Brain microvascular endothelial cell (primary cell): ENCODE data around the gene NEB.

Source experiments
- DNase-seq: peaks from one replicate; pipeline ENCODE4 v3.0.0-alpha.2; 2020
- H3K27ac ChIP-seq: fragments of 250-450 bp; sonication (Bioruptor Pico); 2 replicates; pipeline ENCODE4 v1.5.1; 2020; ENCODE audit warnings: mild to moderate bottlenecking, moderate library complexity
- H3K27me3 ChIP-seq: fragments of 250-450 bp; sonication (Bioruptor Pico); replicated peaks from 2 replicates; pipeline ENCODE4 v1.5.1; 2020; ENCODE audit warnings: mild to moderate bottlenecking
- H3K36me3 ChIP-seq: fragments of 250-450 bp; sonication (Bioruptor Pico); replicated peaks from 2 replicates; pipeline ENCODE4 v1.5.1; 2020; ENCODE audit warnings: mild to moderate bottlenecking
- H3K4me3 ChIP-seq: 2 replicates; pipeline ENCODE4 v1.5.1; 2011; ENCODE audit warnings: low read depth, mild to moderate bottlenecking, control low read depth, low read length, moderate library complexity
- in situ Hi-C: cut with HindIII; loops from 2 replicates; pipeline ENCODE4 v1.10.0; 2017; ENCODE audit warnings: low sequenced_read_pairs, low pct_ligation_motif_present
- TF ChIP-seq, protein P1 (sequence below): IDR thresholded peaks from 2 replicates; pipeline ENCODE4 v1.5.1; 2011; ENCODE audit warnings: low read depth, mild to moderate bottlenecking, moderate library complexity, low read length, control low read depth, inconsistent platforms; ENCODE audit errors: missing control alignments

The NEB gene

DNA sequence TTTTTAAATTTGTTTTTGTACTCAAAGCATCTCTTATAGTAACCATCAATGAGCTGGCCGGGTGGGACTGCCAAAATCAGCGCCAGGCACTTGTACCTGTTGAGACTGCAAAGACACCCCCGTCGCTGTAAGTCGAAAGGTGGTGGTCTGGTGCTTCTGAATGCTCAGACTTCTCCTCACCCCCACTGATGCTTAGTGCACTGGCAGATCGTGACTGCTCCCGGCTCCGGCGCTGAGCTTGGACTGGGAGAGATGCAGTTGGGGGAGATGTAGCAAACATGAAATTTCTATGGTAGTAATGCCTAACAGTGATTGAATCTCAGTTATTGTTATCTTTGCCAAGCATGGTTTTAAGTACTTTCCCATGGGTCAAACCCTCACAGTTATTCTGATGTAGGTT, 244.0 kb downstream of the NEB start:
- no peak overlapping the region for H3K27ac ChIP-seq

DNA sequence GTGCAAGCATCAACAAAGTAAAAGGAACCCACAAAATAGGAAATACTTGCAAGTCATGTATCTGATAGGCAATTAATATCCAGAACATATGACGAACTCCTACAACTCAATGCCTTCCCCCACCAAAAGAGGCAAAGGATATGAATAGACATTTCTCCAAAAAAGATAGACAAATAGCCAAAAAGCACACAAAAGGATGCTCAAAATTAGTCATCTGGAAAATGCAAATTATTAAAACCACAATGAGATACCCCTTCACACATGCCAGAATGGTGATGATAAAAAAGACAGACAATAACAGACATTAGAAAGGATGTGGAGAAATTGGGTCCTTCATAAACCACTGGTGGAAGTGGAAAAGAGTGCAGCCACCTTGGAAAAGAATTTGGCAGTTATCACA, 248.2 kb downstream of the NEB start:
- no peaks in the 10 kb centered on the region for H3K27me3 ChIP-seq
- DNase-seq: no peak
- TF ChIP-seq, protein P1, sequence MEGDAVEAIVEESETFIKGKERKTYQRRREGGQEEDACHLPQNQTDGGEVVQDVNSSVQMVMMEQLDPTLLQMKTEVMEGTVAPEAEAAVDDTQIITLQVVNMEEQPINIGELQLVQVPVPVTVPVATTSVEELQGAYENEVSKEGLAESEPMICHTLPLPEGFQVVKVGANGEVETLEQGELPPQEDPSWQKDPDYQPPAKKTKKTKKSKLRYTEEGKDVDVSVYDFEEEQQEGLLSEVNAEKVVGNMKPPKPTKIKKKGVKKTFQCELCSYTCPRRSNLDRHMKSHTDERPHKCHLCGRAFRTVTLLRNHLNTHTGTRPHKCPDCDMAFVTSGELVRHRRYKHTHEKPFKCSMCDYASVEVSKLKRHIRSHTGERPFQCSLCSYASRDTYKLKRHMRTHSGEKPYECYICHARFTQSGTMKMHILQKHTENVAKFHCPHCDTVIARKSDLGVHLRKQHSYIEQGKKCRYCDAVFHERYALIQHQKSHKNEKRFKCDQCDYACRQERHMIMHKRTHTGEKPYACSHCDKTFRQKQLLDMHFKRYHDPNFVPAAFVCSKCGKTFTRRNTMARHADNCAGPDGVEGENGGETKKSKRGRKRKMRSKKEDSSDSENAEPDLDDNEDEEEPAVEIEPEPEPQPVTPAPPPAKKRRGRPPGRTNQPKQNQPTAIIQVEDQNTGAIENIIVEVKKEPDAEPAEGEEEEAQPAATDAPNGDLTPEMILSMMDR: no peak
- no peak overlapping the region for H3K4me3 ChIP-seq
- H3K36me3 ChIP-seq: peaks cover 10% of the 10 kb centered on the region
- in situ Hi-C loops: no loop called here
- no peak overlapping the region for H3K27ac ChIP-seq

More for the DNA sequence above, 244.0 kb downstream of the NEB start:
- in situ Hi-C loops: no loop called here
- no peaks in the 10 kb centered on the region for H3K36me3 ChIP-seq
- no peaks in the 10 kb centered on the region for H3K27me3 ChIP-seq
- H3K4me3 ChIP-seq: no peak overlapping the region
- DNase-seq: no peak
- TF ChIP-seq, protein P1: no peak

DNA sequence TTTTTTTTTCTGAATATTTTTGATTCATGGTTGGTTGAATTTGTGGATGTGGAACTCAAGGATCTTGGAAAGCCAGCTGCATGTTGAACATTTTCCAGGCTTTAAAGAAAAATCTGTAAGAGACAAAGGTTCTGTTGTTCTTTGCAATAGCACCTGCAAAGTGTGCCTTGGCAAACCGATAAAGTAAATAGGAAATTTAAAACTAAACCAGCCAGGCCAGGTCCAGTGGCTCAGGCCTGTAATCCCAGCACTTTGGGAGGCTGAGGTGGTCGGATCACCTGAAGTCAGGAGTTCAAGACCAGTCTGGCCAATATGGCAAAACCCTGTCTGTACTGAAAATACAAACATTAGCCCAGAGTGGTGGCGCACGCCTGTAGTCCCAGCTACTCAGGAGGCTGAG, 250.2 kb downstream of the NEB start:
- TF ChIP-seq, protein P1: no peak
- no peaks in the 10 kb centered on the region for H3K27me3 ChIP-seq
- no peak overlapping the region for H3K4me3 ChIP-seq
- in situ Hi-C loops: no loop called here
- H3K36me3 ChIP-seq: peaks cover 11% of the 10 kb centered on the region
- DNase-seq: no peak
- H3K27ac ChIP-seq: no peak overlapping the region

DNA sequence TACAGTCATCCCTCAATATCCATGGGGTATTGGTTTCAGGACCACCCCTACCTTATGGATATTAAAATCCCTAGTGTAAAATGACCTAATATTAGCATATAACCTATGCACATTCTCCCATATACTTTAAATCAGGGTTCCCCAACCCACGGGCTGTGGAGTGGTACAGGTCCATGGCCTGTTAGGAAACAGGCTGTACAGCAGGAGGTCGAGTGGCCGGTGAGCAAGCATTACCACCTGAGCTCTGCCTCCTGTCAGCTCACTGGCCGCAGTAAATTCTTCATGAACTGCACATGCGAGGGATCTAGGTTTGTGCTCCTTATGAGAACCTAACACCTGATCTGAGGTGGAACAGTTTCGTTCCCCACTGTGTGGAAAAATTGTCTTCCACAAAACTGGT, 250.7 kb downstream of the NEB start:
- in situ Hi-C loops: no loop called here
- H3K36me3 ChIP-seq: peaks cover 11% of the 10 kb centered on the region
- no peaks in the 10 kb centered on the region for H3K27me3 ChIP-seq
- no peak overlapping the region for H3K4me3 ChIP-seq
- no peak overlapping the region for H3K27ac ChIP-seq
- TF ChIP-seq, protein P1: no peak
- no peak for DNase-seq

DNA sequence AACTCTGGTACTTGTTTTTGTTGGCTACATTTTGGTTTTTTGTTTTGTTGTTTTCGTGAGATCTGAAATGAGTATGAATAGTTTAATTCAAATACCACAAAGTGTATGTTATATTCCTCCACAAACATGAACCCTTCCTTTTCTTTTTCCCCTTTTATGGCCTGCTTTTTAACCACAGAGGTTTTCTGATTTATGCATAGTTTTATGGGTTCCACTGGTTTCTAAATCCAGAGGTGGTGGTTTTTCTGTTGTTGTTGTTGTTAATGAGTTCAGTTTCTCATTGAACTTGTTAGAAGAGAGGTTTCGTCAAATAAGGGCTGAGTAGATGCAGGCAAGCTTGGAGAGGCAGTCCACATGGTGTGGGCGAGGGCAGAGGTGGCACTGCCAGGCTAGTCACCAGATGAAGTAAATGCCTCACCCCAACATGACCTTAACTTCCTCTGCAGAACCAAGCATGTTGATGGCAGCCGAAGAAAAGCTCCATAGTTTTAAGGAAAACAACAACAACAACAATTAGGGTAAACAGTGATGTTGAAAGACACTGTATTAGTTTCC, 252.0 kb downstream of the NEB start:
- Histone ChIP-seq H3K36me3 (peaks cover 11% of the 10 kb centered on the region), H3K27ac (no peak overlapping the region), H3K4me3 (no peak overlapping the region), H3K27me3 (no peaks in the 10 kb centered on the region)
- TF ChIP-seq, protein P1: no peak
- DNase-seq: no peak
- in situ Hi-C loops: no loop called here

DNA sequence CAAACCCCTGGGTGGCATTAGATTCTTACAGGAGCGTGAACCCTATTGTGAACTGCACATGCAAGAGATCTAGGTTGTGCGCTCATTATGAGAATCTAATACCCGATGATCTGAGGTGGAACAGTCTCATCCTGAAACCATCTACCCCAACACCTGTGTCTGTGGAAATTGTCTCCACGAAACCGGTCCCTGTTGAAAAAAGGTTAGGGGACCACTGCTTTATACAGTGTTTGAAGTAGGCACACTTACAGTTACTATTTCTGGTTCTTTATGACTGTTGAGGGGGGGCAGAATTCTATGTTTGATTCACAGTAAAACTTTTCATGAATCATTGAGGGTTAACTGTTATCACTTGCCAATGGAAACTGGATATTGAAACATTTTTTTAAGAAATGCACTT, 252.5 kb downstream of the NEB start:
- in situ Hi-C loops: no loop called here

More for the DNA sequence above, 252.5 kb downstream of the NEB start:
- Histone ChIP-seq H3K27ac (no peak overlapping the region), H3K36me3 (peaks cover 12% of the 10 kb centered on the region), H3K27me3 (no peaks in the 10 kb centered on the region), H3K4me3 (no peak overlapping the region)
- no peak for DNase-seq
- TF ChIP-seq, protein P1: no peak
